Thyroid gland (tissue), 4 donors: ENCODE measurements around the gene WDR59.

Experiments used
- POLR2A ChIP-seq, 2 donors: fragments of 450-650 bp; IDR thresholded peaks; one replicate each; pipeline ENCODE4 v1.6.1; 2017; ENCODE audit warnings: antibody characterized with exemption in 2 of 2, mild to moderate bottlenecking in 2 of 2, moderate library complexity in 1 of 2
- TF ChIP-seq, protein P1 (sequence below), 6 experiments: fragments of 200-600 bp in 3 of 6; fragments of 450-650 bp in 3 of 6; sonication (generic) in 3 of 6; IDR thresholded peaks; one replicate each; pipeline ENCODE4 v1.5.1; 2016 to 2019; ENCODE audit warnings: antibody characterized with exemption in 6 of 6, mild to moderate bottlenecking in 2 of 6, inconsistent platforms in 1 of 6, moderate library complexity in 1 of 6

DNA sequence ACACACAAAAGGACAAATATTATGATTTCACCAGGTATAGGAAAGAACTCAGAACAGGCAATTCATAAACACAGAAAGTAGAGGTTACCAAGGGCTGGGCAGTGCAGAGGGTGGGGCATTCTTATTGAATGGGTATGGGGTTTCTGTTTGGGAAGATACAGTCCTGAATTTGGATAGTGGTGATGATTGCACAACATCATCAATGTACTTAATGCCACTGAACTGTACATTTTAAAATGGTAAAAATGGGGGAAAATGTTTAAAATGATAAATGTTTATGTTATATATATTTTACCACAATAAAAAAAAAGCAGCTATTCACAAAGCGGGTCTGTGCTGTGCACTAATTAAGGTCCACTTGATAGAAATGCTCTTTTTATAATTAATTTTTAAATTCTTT is 137.7 kb downstream of the WDR59 start:
- TF ChIP-seq, protein P1, sequence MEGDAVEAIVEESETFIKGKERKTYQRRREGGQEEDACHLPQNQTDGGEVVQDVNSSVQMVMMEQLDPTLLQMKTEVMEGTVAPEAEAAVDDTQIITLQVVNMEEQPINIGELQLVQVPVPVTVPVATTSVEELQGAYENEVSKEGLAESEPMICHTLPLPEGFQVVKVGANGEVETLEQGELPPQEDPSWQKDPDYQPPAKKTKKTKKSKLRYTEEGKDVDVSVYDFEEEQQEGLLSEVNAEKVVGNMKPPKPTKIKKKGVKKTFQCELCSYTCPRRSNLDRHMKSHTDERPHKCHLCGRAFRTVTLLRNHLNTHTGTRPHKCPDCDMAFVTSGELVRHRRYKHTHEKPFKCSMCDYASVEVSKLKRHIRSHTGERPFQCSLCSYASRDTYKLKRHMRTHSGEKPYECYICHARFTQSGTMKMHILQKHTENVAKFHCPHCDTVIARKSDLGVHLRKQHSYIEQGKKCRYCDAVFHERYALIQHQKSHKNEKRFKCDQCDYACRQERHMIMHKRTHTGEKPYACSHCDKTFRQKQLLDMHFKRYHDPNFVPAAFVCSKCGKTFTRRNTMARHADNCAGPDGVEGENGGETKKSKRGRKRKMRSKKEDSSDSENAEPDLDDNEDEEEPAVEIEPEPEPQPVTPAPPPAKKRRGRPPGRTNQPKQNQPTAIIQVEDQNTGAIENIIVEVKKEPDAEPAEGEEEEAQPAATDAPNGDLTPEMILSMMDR (IDR thresholded peaks at IDR 0.05): no peak
- no peak for TF ChIP-seq POLR2A (IDR thresholded peaks at IDR 0.05)
